D341Med (cell line): ENCODE measurements around the gene BRD3.

ENCODE experiments used
- DNase-seq: peaks from one replicate; pipeline ENCODE4 v3.0.0; 2012; ENCODE audit warnings: low spot score

Gene BRD3

GRCh38 chr9:134054891-134055811 is 12.7 kb downstream of the BRD3 start:
- no peak for DNase-seq

GRCh38 chr9:134053941-134054761 is 13.7 kb downstream of the BRD3 start:
- DNase-seq: no peak

GRCh38 chr9:134053401-134053871 is 14.4 kb downstream of the BRD3 start:
- DNase-seq: no peak

- no peak for DNase-seq
Measured at GRCh38 chr9:134052941-134053340, 14.9 kb downstream of the BRD3 start.

- no peak for DNase-seq
Measured at GRCh38 chr9:134052491-134052890, 15.3 kb downstream of the BRD3 start.

- no peak for DNase-seq
Measured at GRCh38 chr9:134051319-134051718, 16.5 kb downstream of the BRD3 start.

- no peak for DNase-seq
Measured at GRCh38 chr9:134050726-134051125, 17.1 kb downstream of the BRD3 start.

- DNase-seq: no peak
Measured at GRCh38 chr9:134049772-134050588, 17.8 kb downstream of the BRD3 start.

- no peak for DNase-seq
Measured at GRCh38 chr9:134049236-134049635, 18.6 kb downstream of the BRD3 start.

GRCh38 chr9:134048582-134048968 is 19.3 kb downstream of the BRD3 start:
- no peak for DNase-seq

GRCh38 chr9:134047868-134048581 is 19.8 kb downstream of the BRD3 start:
- DNase-seq: no peak

GRCh38 chr9:134046894-134047681 is 20.7 kb downstream of the BRD3 start:
- no peak for DNase-seq

GRCh38 chr9:134045841-134046544 is 21.8 kb downstream of the BRD3 start:
- DNase-seq: no peak

- no peak for DNase-seq
Measured at GRCh38 chr9:134044944-134045343, 22.9 kb downstream of the BRD3 start.

- no peak for DNase-seq
Measured at GRCh38 chr9:134043531-134043988, 24.3 kb downstream of the BRD3 start.

GRCh38 chr9:134041649-134041962 is 26.2 kb downstream of the BRD3 start:
- DNase-seq: no peak

- DNase-seq: no peak
Measured at GRCh38 chr9:134040781-134041648, 26.8 kb downstream of the BRD3 start.

GRCh38 chr9:134040176-134040565 is 27.7 kb downstream of the BRD3 start:
- no peak for DNase-seq
